Measurements from ENCODE around the gene SNAI1.

GRCh38 chr20:49966861-49967260 lies 15.9 kb upstream of the SNAI1 start:
- TF ChIP-seq CTCF (IDR thresholded peaks at IDR 0.05) (no peak), POLR2A (IDR thresholded peaks at IDR 0.05) (no peak)

Measured in body of pancreas (tissue), 4 donors.